ENCODE results near the gene LRIT3.

LRIT3 gene

GRCh38 chr4:109916027-109916409 lies 68.1 kb downstream of the LRIT3 start:
- Histone ChIP-seq H3K27ac (no peak overlapping the region), H3K4me3 (no peak overlapping the region)
- TF ChIP-seq CTCF (IDR thresholded peaks at IDR 0.05): no peak
- DNase-seq (ENCODE audit: low spot score): no peak

GRCh38 chr4:109921384-109921808 lies 73.5 kb downstream of the LRIT3 start:
- no peak overlapping the region for H3K4me3 ChIP-seq
- TF ChIP-seq CTCF (IDR thresholded peaks at IDR 0.05): no peak
- no peak overlapping the region for H3K27ac ChIP-seq
- DNase-seq (ENCODE audit: low spot score): no peak

Measured in coronary artery (tissue), 2 donors.